ENCODE measurements around the gene TMEM131L.
A peak's percentile ranks its signal among the peaks of the same experiment; 100 is the strongest.
"Not testable (repeated sequence)": the region's sequence is repeated elsewhere in the genome, so short reads cannot be mapped to it uniquely, and the experiment has no call there.

TMEM131L gene

GRCh38 chr4:153466081-153466948 lies at the start of gene TMEM131L:
TSS of gene TMEM131L (plus strand) at chr4:153466360. CDS start at chr4:153466398, 38 bp downstream.
- peak; percentile 44 for DNase-seq (ENCODE audit: low read depth, low spot score)

DNA sequence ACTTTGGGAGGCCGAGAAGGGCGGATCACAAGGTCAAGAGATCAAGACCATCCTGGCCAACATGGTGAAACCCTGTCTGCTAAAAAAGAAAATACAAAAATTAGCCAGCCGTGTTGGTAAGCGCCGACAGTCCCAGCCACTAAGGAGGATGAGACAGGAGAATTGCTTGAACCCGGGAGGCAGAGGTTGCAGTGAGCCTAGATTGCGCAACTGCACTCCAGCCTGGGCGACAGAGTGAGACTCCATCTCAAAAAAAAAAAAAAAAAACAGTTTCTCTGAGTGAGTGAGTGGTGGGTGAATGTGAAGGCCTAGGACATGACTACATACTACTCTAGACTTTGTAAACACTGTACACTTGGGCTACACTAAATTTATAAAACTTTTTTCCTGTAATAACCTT lies 49.7 kb upstream of the TMEM131L start:
- DNase-seq (ENCODE audit: low read depth, low spot score), result not testable (repeated sequence)

- DNase-seq (ENCODE audit: low read depth, low spot score), result no peak
These were observed 48.0 kb upstream of the TMEM131L start for GRCh38 chr4:153418121-153418520.

- DNase-seq (ENCODE audit: low read depth, low spot score), result no peak
These were observed 47.6 kb upstream of the TMEM131L start for GRCh38 chr4:153418558-153418957.

GRCh38 chr4:153419029-153419428 lies 47.1 kb upstream of the TMEM131L start:
- DNase-seq (ENCODE audit: low read depth, low spot score), result no peak

DNA sequence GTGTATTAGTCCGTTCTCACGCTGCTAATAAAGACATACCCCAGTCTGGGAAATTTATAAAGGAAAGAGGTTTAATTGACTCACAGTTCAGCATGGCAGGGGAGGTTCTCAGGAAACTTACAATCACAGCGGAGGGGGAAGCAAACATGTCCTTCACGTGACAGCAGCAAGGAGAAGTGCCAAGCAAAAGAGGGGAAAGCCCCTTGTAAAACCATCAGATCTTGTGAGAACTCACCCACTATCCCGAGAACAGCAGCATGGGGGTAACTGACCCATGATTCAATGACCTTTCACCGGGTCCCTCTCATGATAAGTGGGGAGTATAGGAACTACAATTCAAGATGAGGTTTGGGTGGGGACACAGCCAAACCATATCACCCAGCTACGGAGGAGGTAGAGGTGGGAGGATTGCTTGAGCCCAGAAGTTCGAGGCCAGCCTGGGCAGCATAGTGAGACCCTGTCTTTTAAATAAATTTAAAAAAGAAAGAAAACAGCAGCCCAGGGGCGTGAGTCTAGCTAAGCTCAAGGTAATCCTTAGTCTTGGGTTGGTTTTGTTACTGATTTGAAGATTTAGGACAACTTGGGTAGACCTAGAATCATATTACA lies 46.4 kb upstream of the TMEM131L start:
- DNase-seq (ENCODE audit: low read depth, low spot score), result no peak

DNA sequence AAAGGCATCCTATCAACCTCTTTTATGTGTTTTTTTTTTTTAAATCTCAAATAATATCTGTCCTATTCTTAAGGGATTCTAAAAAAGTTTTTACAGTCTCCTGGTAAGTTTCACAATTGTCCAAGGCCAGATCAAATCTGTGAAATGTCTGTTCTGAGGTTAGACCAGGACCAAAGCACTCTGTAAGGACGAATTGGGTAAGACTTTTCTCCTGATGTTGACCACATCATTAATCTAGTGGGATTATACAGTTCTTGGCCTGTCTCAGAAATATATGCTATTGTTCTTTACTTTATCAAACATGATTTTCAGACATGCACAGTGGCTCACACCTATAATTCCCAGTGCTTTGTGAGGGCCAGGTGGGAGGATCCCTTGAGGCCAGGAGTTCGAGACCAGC lies 45.8 kb upstream of the TMEM131L start:
- DNase-seq (ENCODE audit: low read depth, low spot score), result no peak

DNA sequence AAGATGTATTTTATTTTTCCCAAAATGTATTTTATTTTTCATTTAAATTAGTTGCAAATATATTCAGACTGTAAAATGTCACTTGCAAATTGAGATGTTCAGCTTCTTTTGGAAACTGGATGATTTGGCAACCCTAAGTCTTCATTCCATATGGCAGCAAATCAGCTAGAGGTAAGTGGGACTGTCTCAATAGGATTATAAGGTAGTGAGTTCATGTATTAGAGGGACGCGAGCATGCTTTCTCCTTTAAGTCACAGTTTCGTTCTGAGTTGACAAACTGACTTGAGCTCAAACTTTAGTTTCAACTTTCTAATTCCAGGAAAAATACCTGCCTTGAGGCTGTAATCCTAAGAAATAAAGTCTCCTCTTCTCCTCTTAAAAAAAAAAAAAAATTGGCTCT lies 44.2 kb upstream of the TMEM131L start:
- no peak for DNase-seq (ENCODE audit: low read depth, low spot score)

GRCh38 chr4:153426207-153426885 lies 39.8 kb upstream of the TMEM131L start:
- DNase-seq (ENCODE audit: low read depth, low spot score), result no peak

- DNase-seq (ENCODE audit: low read depth, low spot score), result no peak
These were observed 38.6 kb upstream of the TMEM131L start for GRCh38 chr4:153427363-153428071.

GRCh38 chr4:153428941-153429475 lies 37.2 kb upstream of the TMEM131L start:
- no peak for DNase-seq (ENCODE audit: low read depth, low spot score)

DNA sequence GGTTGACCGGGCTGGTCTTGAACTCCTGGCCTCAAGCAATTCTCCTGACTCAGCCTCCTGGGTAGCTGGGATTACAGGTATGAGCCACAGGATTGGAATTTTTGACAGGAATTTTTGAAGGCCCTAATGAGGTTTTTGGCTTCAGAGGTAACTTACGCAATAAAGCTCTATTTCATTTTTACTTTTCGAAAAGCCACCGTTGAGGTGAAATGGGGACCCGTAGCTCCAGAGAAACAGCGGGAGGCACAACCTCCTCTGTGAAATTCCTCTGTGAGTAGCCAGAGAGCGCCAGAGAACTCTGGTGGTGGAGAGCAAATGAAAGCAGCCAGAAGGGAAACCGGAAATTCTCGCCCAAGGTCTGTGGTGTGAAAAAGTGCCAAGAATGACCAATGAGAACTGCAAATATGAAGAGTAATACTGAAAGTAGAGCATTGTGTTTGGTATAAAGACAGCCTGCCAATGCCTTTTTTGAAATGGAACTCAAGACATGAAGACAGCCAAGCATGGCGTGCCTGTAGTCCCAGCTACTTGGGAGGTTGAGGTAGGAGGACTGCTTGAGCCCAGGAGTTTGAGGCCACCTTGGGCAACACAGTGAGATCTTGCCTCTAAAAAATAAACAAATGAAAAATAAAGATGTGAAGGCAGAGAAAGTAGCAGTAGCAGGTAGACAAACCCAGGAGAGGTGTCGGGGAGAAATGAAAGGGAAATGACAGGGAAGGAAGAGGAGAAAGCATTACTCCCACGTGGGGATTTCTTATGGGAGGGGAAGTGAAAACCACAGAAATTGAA lies 33.0 kb upstream of the TMEM131L start:
- DNase-seq (ENCODE audit: low read depth, low spot score), result peak; percentile 37

GRCh38 chr4:153433754-153434105 lies 32.4 kb upstream of the TMEM131L start:
- DNase-seq (ENCODE audit: low read depth, low spot score), result no peak

- DNase-seq (ENCODE audit: low read depth, low spot score), result no peak
These were observed 32.0 kb upstream of the TMEM131L start for GRCh38 chr4:153434190-153434589.

DNA sequence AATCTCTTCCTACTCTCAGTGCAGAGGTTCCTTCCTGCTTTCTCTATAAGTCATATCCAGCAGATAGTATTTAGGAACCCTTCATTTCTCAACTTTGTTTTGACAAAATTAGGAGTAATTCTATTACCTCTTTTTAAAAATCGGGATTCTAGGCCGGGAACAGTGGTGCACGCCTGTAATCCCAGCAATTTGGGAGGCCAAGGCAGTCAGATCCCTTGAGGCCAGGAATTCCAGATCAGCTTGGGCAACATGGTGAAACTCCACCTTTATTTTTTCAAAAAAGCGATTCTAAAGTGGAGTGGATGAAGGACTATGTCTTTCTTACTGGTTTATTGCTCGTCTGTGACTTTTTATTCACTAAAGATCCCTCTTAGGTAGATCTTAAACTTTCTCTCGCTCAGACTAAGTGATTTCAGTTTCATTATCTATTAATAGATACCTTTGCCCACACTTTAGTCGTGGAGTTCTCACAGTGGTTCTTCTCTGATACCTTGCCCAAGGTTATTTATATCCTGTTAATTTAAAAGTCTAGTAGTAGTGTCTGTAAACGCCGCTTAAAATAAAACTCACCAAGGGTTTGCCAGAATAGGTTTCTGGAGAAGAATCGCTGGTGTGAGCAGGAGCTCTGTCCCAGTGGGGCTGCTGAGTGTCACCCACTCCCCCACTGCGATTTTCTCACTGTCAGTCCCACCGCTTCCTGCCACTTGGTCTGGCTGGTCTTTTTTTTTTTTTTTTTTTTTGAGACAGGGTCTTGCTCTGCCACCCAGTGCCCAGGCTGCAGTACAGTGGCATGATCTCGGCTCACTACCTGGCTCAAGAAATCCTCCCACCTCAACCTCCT lies 27.0 kb upstream of the TMEM131L start:
- no peak for DNase-seq (ENCODE audit: low read depth, low spot score)

- DNase-seq (ENCODE audit: low read depth, low spot score), result no peak
These were observed 26.3 kb upstream of the TMEM131L start for GRCh38 chr4:153439831-153440230.

DNA sequence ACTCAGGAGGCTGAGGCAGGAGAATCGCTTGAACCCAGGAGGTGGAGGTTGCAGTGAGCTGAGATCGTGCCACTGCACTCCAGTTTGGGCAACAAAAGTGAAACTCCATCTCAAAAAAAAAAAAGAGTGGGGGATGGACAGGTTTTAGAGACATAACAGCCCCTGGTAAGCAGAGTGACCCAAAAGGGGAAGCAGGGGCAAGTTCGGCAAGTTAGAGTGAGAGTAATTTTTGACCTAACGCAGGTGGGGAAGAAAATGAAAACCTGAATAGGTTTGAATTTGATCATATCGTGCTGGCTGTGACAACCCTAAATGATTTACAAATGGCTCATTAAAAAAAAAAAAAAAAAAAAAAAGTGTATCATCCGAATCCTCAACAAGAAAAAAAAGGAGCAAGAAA lies 25.7 kb upstream of the TMEM131L start:
- no peak for DNase-seq (ENCODE audit: low read depth, low spot score)

GRCh38 chr4:153447175-153447905 lies 18.8 kb upstream of the TMEM131L start:
- no peak for DNase-seq (ENCODE audit: low read depth, low spot score)

GRCh38 chr4:153448003-153448731 lies 18.0 kb upstream of the TMEM131L start:
- no peak for DNase-seq (ENCODE audit: low read depth, low spot score)

Measured in activated CD4-positive, CD25-positive, alpha-beta regulatory T cell treated with anti-CD3 and anti-CD28 coated beads, Interleukin-2, amount 50 U/mL, for 16 hours (primary cell).